K562 (cell line): ENCODE data around the gene ALK. TPM values are rescaled to one million over a fixed set of nuclear protein-coding genes. Genes with fewer than 3 reads are reported as not detected.

Experiments used
- CAMTA2 ChIP-seq: fragments of 250-450 bp; sonication (Bioruptor Pico); conservative IDR thresholded peaks from 2 replicates; pipeline ENCODE4 v1.5.1; 2022
- GABPB2 ChIP-seq: fragments of 250-450 bp; sonication (Bioruptor Pico); conservative IDR thresholded peaks from 2 replicates; pipeline ENCODE4 v1.5.1; 2021; ENCODE audit warnings: mild to moderate bottlenecking
- KLF1 ChIP-seq: fragments of 450-650 bp; IDR thresholded peaks from 2 replicates; pipeline ENCODE4 v1.6.1; 2016; ENCODE audit warnings: missing genetic modification characterization, missing compliant biosample characterization
- POLR2B ChIP-seq: fragments of 450-650 bp; IDR thresholded peaks from 2 replicates; pipeline ENCODE4 v1.6.1; 2018; ENCODE audit warnings: low read depth; ENCODE audit not compliant: partially characterized antibody
- TCF7 ChIP-seq: sonication (generic); IDR thresholded peaks from 2 replicates; pipeline ENCODE4 v1.6.1; 2016; ENCODE audit warnings: antibody characterized with exemption, borderline replicate concordance
- UBTF ChIP-seq, 2 experiments: IDR thresholded peaks; 2 replicates each; pipeline ENCODE4 v1.6.1; 2012; ENCODE audit warnings: improper control_type of control experiment in 2 of 2, low read depth in 2 of 2, low read length in 2 of 2, borderline replicate concordance in 1 of 2
- ZNF24 ChIP-seq: fragments of 450-650 bp; IDR thresholded peaks from 2 replicates; pipeline ENCODE4 v1.6.1; 2016
- ZNF699 ChIP-seq: fragments of 250-450 bp; sonication (Bioruptor Pico); IDR thresholded peaks from 2 replicates; pipeline ENCODE4 v1.8.0; 2021; ENCODE audit warnings: mild to moderate bottlenecking, moderate library complexity; ENCODE audit not compliant: insufficient replicate concordance
- polyA plus RNA-seq, 8 experiments: library from polyadenylated mRNA; depleted of rRNA in 4 of 8; stranded (reverse) in 5 of 8; unstranded in 3 of 8; fragments of >200 nt; fragmentation: Nextera tagmentation in 2 of 8; fragmentation: Illumina TruSeq in 1 of 8; extraction: Ambion mirVana in 2 of 8; extraction: Trizol in 1 of 8; gene quantifications; 2 replicates each; pipeline versions ENCODE4 v1.2.1 to v1.2.3, GENCODE V29; 2011 to 2014; ENCODE audit warnings: inconsistent platforms in 1 of 8, missing spikeins in 1 of 8
- total RNA-seq, 7 experiments: library from RNA; depleted of rRNA in 6 of 7; stranded (reverse); fragments of >200 nt in 6 of 7; fragmentation: Illumina TruSeq in 2 of 7; extraction: Trizol in 2 of 7; gene quantifications; 2 replicates each; pipeline versions ENCODE4 v1.2.1 to v1.2.3, GENCODE V29; 2011 to 2021; ENCODE audit warnings: low replicate concordance in 1 of 7
- TF ChIP-seq, protein P1 (sequence below): fragments of 150-350 bp; IDR thresholded peaks from 2 replicates; pipeline ENCODE4 v1.6.1; 2014; ENCODE audit warnings: low read depth, mild to moderate bottlenecking, low read length, borderline replicate concordance
- TF ChIP-seq, protein P2 (sequence below): IDR thresholded peaks from 2 replicates; pipeline ENCODE4 v1.6.1; 2012; ENCODE audit warnings: low read depth, low read length, improper control_type of control experiment, borderline replicate concordance

ALK gene
- total and polyA plus RNA-seq, 9 of the 15 experiments (the other 6 are each of a cell fraction or from before 2014, with no cell fraction given) = not detected

- TF ChIP-seq TCF7 (no peak), GABPB2 (CRISPR knock-in tag) (no peak), KLF1 (tag) (no peak), UBTF (IDR thresholded peaks at IDR 0.05; ENCODE audit: borderline replicate concordance in 1 of 2, low read depth in 2 of 2, low read length in 2 of 2) (no peak), ZNF699 (no peak), ZNF24 (no peak), CAMTA2 (CRISPR knock-in tag) (no peak), POLR2B (no peak)
- TF ChIP-seq, protein P1, sequence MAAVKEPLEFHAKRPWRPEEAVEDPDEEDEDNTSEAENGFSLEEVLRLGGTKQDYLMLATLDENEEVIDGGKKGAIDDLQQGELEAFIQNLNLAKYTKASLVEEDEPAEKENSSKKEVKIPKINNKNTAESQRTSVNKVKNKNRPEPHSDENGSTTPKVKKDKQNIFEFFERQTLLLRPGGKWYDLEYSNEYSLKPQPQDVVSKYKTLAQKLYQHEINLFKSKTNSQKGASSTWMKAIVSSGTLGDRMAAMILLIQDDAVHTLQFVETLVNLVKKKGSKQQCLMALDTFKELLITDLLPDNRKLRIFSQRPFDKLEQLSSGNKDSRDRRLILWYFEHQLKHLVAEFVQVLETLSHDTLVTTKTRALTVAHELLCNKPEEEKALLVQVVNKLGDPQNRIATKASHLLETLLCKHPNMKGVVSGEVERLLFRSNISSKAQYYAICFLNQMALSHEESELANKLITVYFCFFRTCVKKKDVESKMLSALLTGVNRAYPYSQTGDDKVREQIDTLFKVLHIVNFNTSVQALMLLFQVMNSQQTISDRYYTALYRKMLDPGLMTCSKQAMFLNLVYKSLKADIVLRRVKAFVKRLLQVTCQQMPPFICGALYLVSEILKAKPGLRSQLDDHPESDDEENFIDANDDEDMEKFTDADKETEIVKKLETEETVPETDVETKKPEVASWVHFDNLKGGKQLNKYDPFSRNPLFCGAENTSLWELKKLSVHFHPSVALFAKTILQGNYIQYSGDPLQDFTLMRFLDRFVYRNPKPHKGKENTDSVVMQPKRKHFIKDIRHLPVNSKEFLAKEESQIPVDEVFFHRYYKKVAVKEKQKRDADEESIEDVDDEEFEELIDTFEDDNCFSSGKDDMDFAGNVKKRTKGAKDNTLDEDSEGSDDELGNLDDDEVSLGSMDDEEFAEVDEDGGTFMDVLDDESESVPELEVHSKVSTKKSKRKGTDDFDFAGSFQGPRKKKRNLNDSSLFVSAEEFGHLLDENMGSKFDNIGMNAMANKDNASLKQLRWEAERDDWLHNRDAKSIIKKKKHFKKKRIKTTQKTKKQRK = no peak
- TF ChIP-seq, protein P2, sequence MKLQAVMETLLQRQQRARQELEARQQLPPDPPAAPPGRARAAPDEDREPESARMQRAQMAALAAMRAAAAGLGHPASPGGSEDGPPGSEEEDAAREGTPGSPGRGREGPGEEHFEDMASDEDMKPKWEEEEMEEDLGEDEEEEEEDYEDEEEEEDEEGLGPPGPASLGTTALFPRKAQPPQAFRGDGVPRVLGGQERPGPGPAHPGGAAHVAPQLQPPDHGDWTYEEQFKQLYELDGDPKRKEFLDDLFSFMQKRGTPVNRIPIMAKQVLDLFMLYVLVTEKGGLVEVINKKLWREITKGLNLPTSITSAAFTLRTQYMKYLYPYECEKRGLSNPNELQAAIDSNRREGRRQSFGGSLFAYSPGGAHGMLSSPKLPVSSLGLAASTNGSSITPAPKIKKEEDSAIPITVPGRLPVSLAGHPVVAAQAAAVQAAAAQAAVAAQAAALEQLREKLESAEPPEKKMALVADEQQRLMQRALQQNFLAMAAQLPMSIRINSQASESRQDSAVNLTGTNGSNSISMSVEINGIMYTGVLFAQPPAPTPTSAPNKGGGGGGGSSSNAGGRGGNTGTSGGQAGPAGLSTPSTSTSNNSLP = no peak
Measured at GRCh38 chr2:29749041-29749440, 172.3 kb downstream of the ALK start (continued).
